Measurements from ENCODE around the gene TSEN34. TPM values are rescaled to one million over a fixed set of nuclear protein-coding genes. Genes with fewer than 3 reads are reported as not detected.
"Not testable (repeated sequence)": the region's sequence is repeated elsewhere in the genome, so short reads cannot be mapped to it uniquely, and the experiment has no call there.

Gene TSEN34
- total RNA-seq, 1 experiment from 2014 or later: 194 TPM

DNA sequence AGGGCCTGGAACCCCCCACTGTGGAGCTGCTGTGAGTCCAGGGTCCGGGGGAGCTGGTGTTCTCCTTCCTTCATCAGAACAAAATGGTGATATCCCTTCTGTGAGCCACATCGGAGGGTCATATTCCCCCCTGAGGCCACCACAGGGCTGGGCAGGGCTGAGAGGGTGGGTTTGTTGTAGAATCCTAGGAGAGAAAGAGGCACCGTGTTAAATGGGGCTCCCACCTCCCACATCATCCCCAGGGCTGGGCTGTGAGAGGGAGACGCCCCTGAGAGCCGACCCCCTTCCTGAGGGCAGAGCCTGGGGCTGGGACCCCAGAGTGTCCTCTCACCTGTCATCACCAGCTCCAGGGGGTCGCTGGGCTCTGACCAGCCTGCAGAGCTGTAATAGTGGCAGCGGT lies 30.8 kb downstream of the TSEN34 start:
- H3K4me1 ChIP-seq (ENCODE audit: control insufficient read depth, insufficient read depth, low read length); H3K4me3 ChIP-seq (ENCODE audit: low read depth in 2 of 2, low read length in 2 of 2); ATAC-seq; H3K27me3 ChIP-seq (ENCODE audit: control insufficient read depth, insufficient read depth, low read length); H3K27ac ChIP-seq (ENCODE audit: low read length); POLR2A ChIA-PET; BruUV-seq (replicated peaks); H3K36me3 ChIP-seq (ENCODE audit: control insufficient read depth, insufficient read depth, low read length); in situ Hi-C loops (cut with HindIII; ENCODE audit: low pct_unique_long_range_greater_than_20kb, low sequenced_read_pairs); DNase-seq (ENCODE audit: low read depth, low spot score); CTCF ChIA-PET; H3K9me3 ChIP-seq (ENCODE audit: control insufficient read depth, insufficient read depth, low read depth, low read length): not testable (repeated sequence)
- intact Hi-C loops (cut with micrococcal nuclease; ENCODE audit: unreplicated experiment): loop anchor here (2.0 kb wide), 1 partner anchor 23 kb away; no protein-coding TSS in a partner anchor

DNA sequence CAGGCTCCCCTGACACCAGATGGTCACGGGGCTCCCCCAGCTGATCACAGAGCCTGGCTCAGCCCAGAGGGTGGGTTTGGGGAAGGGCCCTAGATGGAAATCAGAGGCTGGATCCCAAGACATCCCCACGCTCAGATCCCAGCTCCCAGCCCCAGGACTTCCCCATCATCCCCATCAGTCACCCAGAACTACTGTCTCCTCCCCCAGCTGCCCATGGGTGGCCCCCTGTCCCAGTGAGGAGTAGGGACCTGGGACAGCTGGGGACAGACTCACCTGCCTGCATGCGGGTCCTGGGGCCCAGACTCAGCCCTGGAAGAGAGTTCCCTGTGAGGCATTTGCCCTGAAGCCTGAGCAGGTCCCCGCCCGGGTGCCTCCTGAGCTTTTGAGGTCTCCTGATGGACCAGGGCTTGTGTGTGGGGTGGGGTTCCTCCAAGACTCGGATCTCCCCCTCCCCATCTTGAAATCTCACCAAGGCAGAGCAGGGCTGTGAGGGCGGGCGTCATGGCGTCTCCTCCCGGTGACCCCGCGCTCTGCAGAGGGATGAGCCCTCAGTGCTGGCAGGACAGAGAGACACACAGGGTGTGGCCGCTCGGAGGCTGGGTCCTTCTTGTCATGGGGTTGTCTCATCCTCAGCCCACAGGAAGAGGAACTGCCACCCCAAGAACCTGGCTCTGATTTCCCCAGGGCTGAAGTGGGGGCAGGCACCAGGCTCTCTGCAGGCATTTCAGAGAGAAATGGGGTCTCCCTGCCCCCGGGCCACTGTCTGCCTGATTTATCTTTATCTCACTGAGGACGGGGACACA lies 31.6 kb downstream of the TSEN34 start, which contains the start of gene LILRB3:
TSS of gene LILRB3 (minus strand) at position 534 of the 803 bp plus-strand sequence. CDS start at position 503, 31 bp downstream.
- POLR2A ChIA-PET; in situ Hi-C loops (cut with HindIII; ENCODE audit: low pct_unique_long_range_greater_than_20kb, low sequenced_read_pairs); DNase-seq (ENCODE audit: low read depth, low spot score); H3K4me3 ChIP-seq (ENCODE audit: low read depth in 2 of 2, low read length in 2 of 2); H3K36me3 ChIP-seq (ENCODE audit: control insufficient read depth, insufficient read depth, low read length); CTCF ChIA-PET; H3K9me3 ChIP-seq (ENCODE audit: control insufficient read depth, insufficient read depth, low read depth, low read length); BruUV-seq (replicated peaks); H3K4me1 ChIP-seq (ENCODE audit: control insufficient read depth, insufficient read depth, low read length); H3K27me3 ChIP-seq (ENCODE audit: control insufficient read depth, insufficient read depth, low read length); H3K27ac ChIP-seq (ENCODE audit: low read length): not testable (repeated sequence)
- peak; percentile 43 for ATAC-seq
- intact Hi-C loops (cut with micrococcal nuclease; ENCODE audit: unreplicated experiment): loop anchor here (2.0 kb wide), 1 partner anchor 22 kb away; no protein-coding TSS in a partner anchor

- DNase-seq (ENCODE audit: low read depth, low spot score); H3K27ac ChIP-seq (ENCODE audit: low read length); CTCF ChIA-PET; H3K36me3 ChIP-seq (ENCODE audit: control insufficient read depth, insufficient read depth, low read length); H3K9me3 ChIP-seq (ENCODE audit: control insufficient read depth, insufficient read depth, low read depth, low read length); POLR2A ChIA-PET; H3K27me3 ChIP-seq (ENCODE audit: control insufficient read depth, insufficient read depth, low read length); H3K4me3 ChIP-seq (ENCODE audit: low read depth in 2 of 2, low read length in 2 of 2); in situ Hi-C loops (cut with HindIII; ENCODE audit: low pct_unique_long_range_greater_than_20kb, low sequenced_read_pairs); H3K4me1 ChIP-seq (ENCODE audit: control insufficient read depth, insufficient read depth, low read length); BruUV-seq (replicated peaks): not testable (repeated sequence)
- intact Hi-C loops (cut with micrococcal nuclease; ENCODE audit: unreplicated experiment): loop anchor here (2.0 kb wide), 1 partner anchor 21 kb away; no protein-coding TSS in a partner anchor
- peak; percentile 28 for ATAC-seq
These were observed 32.3 kb downstream of the TSEN34 start for GRCh38 chr19:54223277-54223936.

GRCh38 chr19:54223937-54224281 lies 32.8 kb downstream of the TSEN34 start:
- H3K4me3 ChIP-seq (ENCODE audit: low read depth in 2 of 2, low read length in 2 of 2); H3K9me3 ChIP-seq (ENCODE audit: control insufficient read depth, insufficient read depth, low read depth, low read length); POLR2A ChIA-PET; H3K27me3 ChIP-seq (ENCODE audit: control insufficient read depth, insufficient read depth, low read length); H3K27ac ChIP-seq (ENCODE audit: low read length); H3K4me1 ChIP-seq (ENCODE audit: control insufficient read depth, insufficient read depth, low read length); BruUV-seq (replicated peaks); DNase-seq (ENCODE audit: low read depth, low spot score); CTCF ChIA-PET; ATAC-seq; in situ Hi-C loops (cut with HindIII; ENCODE audit: low pct_unique_long_range_greater_than_20kb, low sequenced_read_pairs); H3K36me3 ChIP-seq (ENCODE audit: control insufficient read depth, insufficient read depth, low read length): not testable (repeated sequence)
- intact Hi-C loops (cut with micrococcal nuclease; ENCODE audit: unreplicated experiment): loop anchor here (2.0 kb wide), 1 partner anchor 21 kb away; no protein-coding TSS in a partner anchor

- DNase-seq (ENCODE audit: low read depth, low spot score); H3K4me1 ChIP-seq (ENCODE audit: control insufficient read depth, insufficient read depth, low read length); H3K4me3 ChIP-seq (ENCODE audit: low read depth in 2 of 2, low read length in 2 of 2); H3K36me3 ChIP-seq (ENCODE audit: control insufficient read depth, insufficient read depth, low read length); in situ Hi-C loops (cut with HindIII; ENCODE audit: low pct_unique_long_range_greater_than_20kb, low sequenced_read_pairs); CTCF ChIA-PET; ATAC-seq; H3K9me3 ChIP-seq (ENCODE audit: control insufficient read depth, insufficient read depth, low read depth, low read length); H3K27me3 ChIP-seq (ENCODE audit: control insufficient read depth, insufficient read depth, low read length); BruUV-seq (replicated peaks); H3K27ac ChIP-seq (ENCODE audit: low read length); POLR2A ChIA-PET; intact Hi-C loops (cut with micrococcal nuclease; ENCODE audit: unreplicated experiment): not testable (repeated sequence)
These were observed 33.5 kb downstream of the TSEN34 start for GRCh38 chr19:54224619-54225018.
